NCI-H146 treated with DMSO at 0.1 percent for 48 hours (cell line): ENCODE results near the gene ZNF229.
"Not testable (repeated sequence)": the region's sequence is repeated elsewhere in the genome, so short reads cannot be mapped to it uniquely, and the experiment has no call there.

Experiments used
- DNase-seq: peaks from one replicate; lab custom pipeline; 2025; ENCODE audit not compliant: unreplicated experiment; lab: John Stamatoyannopoulos, UW

ZNF229 gene

GRCh38 chr19:44447916-44448674 is at the start of gene ZNF229:
Gene ZNF229 (minus strand): TSS chr19:44448472. CDS start chr19:44442847, 5,625 bp downstream.
- DNase-seq, result peak; percentile 57

GRCh38 chr19:44496711-44497110 is 48.4 kb upstream of the ZNF229 start:
- no peak for DNase-seq

DNA sequence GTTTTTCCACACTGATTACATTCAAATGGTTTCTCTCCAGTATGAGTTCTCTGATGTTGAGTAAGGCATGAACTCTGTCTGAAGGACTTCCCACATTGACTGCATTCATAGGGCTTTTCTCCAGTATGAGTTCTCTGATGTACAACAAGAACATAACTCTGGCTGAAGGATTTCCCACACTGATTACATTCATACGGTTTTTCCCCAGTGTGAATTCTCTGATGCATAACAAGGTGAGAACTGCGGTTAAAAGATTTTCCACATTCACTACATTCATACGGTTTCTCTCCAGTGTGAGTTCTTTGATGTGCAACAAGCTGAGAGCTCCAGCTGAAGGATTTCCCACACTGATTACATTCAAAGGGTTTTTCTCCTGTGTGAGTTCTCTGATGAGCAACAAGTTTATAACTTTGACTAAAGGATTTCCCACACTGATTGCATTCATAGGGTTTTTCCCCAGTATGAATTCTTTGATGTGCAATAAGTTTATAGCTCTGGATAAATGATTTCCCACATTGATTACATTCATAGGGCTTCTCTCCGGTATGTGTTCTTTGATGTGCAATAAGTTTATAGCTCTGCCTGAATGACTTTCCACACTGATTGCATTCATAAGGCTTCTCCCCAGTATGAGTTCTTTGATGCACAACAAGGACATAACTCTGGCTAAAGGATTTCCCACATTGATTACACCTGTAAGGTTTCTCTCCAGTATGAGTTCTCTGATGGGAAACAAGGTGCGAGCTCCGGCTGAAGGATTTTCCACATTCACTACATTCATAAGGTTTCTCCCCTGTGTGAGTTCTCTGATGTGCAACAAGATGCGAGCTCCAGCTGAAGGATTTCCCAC is 28.5 kb upstream of the ZNF229 start:
- no peak for DNase-seq

GRCh38 chr19:44468730-44469129 is 20.5 kb upstream of the ZNF229 start:
- DNase-seq, result not testable (repeated sequence)

GRCh38 chr19:44462600-44463286 is 14.5 kb upstream of the ZNF229 start:
- not testable (repeated sequence) for DNase-seq

GRCh38 chr19:44456016-44456415 is 7.7 kb upstream of the ZNF229 start:
- not testable (repeated sequence) for DNase-seq

DNA sequence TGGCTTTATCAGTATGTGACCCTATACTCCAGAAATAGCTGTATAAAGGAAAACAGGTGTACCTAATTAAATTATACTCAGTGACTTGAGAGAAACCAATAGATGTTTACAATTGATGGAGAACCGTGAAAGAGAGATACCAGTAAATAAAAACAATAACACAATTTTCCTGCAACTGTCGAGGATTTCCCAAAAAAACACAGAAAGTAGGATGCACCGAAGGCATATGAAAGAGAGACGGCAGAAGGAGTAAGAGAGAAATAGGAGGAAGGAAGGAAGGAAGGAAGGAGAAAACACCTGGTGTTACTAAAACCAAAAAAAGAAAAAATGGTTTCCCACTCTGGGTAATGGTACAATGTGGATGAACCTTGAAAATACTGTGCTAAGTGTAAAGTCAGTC is 6.8 kb upstream of the ZNF229 start:
- no peak for DNase-seq

- DNase-seq, result no peak
These were observed 4.1 kb upstream of the ZNF229 start for GRCh38 chr19:44452367-44452766.

GRCh38 chr19:44451687-44452086 is 3.4 kb upstream of the ZNF229 start:
- DNase-seq, result no peak

DNA sequence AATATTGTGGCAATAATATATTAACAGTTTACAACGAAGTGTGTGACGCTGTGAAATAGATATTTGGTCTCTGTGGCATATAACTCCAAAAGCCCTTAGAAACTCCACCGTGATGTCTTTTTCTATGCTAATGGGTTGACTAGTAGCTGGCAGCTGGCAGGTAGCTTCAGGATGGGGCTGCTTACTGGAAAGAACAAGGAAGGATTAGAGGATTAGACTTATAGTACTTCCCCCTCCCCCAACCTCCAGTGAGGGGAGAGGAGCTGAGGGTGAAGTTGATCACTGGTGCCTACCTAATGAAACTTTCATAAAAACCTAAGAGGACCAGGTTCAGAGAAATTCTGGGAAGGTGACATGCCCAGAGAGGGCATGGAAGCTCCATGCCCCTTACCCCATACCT is 9.8 kb downstream of the ZNF229 start:
- DNase-seq, result no peak

- no peak for DNase-seq
These were observed 12.8 kb downstream of the ZNF229 start for GRCh38 chr19:44435441-44435840.

- DNase-seq, result no peak
These were observed 17.3 kb downstream of the ZNF229 start for GRCh38 chr19:44430956-44431355.

GRCh38 chr19:44415553-44415952 is 32.7 kb downstream of the ZNF229 start:
- not testable (repeated sequence) for DNase-seq

GRCh38 chr19:44401139-44402115 is 46.8 kb downstream of the ZNF229 start, which contains the start of gene ZNF285:
Gene ZNF285 (minus strand): TSS chr19:44401608. CDS start chr19:44397213, 4,395 bp downstream.
- DNase-seq, result no peak

DNA sequence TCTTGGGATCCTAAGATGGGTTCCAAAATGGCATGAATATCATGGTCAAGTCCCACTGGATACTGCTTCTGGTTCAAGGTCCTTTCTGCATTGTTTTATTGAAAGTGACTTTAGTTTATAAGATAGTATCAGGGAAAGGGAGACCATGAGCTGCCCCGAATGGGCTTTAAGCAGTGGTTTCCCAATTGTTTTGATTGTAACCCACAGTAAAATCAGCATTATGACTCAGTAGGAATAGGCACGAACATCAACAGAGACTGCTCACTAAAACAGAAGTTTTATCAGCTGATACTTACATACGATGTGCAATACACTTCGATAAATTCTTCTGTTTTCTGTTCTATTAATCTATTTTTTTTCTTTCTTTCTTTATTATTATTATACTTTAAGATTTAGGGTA is 59.0 kb downstream of the ZNF229 start:
- DNase-seq, result not testable (repeated sequence)
